HG02642 (cell line): ENCODE results near the gene LTBP1.
"Not testable (repeated sequence)": the region's sequence is repeated elsewhere in the genome, so short reads cannot be mapped to it uniquely, and the experiment has no call there.

Source experiments
- ATAC-seq: cut with Tn5 transposase; IDR thresholded peaks from one replicate; pipeline ENCODE4 v1.9.1; 2021; ENCODE audit warnings: mild to moderate bottlenecking; ENCODE audit not compliant: unreplicated experiment, poor library complexity

The LTBP1 gene

DNA sequence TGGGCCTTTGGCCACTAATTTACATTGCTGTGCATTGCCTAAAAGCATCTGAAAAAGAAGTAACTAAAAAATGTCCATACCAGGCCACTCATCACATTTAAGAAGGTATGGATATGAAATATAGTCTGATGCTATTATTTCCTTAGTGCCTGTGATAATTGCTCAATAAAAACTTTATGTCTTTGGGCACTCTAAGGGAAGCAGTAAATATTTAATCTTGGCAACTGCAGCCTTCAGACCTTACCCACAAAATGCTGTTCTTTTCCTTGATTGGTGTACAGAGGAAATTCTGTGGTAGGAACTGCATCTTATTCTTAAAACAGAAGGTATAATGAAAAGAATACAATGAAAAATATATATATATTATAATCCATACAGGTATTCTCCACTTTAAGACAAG is 403.9 kb downstream of the LTBP1 start:
- ATAC-seq: no peak

DNA sequence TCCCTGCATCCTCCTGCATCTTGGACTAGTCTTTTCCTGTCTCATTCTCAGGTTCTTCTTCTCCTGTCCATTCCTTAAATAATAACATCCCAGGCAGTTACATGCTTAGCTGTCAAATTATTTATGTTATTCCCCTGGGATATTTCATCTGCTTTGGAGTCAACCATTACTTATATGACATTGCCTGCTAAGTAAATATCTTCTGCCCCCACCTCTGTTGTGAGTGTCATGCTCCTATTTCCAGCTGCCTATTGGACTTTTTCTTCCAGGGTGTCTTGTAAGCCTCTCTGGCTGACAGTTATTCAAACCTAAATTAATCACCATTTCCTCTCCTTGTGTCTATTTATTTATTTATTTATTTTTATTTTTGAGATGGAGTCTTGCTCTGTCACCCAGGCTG is 405.0 kb downstream of the LTBP1 start:
- ATAC-seq: no peak

DNA sequence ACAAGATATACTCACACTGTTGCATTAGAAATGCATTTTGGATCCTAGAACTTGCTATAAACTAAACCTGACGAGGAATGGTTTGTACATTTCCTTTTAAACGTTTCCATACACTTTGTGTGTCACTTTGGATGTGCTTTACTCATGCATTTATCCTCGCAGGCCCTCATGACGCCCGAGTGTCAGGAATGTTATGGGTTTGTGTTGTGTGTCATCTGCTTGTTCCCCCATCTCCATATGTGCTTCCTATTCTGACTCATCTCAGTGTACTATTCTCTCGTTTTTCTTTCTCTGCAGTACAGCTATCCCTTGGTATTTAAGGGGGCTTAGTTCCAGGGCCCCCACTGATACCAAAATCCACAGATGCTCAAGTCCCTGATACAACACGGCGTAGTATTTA is 408.2 kb downstream of the LTBP1 start:
- no peak for ATAC-seq

DNA sequence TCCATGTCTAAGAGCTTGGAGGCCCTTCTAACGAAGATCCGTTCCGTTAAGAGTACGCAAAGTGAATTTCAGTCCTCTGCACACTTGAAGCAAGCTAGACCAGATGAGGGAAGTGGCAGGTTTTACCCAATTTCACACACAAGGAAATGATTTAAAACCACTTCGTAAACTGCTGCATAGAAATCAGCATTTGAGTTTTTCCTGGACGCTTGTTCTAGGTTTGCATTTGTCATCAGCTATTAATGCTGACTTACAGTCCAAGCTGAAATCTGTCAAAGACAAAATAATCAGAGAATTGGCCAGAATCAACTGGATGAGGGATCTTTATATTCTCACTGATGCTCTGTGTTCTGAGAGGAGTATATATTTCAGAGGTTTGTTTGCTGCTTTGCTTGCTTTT is 412.1 kb downstream of the LTBP1 start:
- no peak for ATAC-seq

DNA sequence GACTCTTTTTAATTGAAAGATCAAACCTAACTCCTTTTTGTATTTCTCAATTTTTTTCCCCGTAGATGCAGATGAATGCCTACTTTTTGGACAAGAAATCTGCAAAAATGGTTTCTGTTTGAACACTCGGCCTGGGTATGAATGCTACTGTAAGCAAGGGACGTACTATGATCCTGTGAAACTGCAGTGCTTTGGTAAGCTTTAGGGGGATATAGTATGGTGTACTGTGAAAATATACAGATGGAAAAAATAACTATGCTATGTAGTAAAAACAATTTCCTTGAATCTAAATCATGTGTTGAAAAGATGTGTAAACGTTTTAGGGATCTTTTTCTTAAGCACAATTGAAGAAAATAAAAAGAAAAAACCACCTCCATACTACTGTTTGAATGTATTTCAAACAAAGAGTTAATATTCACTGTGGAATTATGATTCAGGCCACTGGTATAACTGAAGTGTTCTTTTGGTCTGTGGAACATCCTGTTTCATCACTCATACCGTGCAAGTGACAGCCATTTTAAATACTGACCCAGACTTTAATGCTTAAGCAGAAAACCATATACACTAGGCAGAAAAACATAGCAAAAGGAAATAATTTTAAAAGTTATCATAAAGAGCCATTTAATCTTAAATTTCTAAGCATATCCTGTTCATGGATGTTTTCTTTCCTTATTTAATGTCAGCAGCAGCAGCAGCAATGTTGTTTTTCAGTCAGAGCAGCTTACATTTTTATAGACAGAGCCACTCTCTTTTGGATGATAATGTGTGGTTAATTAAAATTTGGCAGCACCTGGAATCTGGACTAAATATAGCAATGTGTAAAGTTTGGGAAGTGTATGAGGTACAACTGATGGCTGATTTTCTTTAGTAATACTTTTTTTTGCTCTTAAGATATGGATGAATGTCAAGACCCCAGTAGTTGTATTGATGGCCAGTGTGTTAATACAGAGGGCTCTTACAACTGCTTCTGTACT is 416.9 kb downstream of the LTBP1 start:
- no peak for ATAC-seq

DNA sequence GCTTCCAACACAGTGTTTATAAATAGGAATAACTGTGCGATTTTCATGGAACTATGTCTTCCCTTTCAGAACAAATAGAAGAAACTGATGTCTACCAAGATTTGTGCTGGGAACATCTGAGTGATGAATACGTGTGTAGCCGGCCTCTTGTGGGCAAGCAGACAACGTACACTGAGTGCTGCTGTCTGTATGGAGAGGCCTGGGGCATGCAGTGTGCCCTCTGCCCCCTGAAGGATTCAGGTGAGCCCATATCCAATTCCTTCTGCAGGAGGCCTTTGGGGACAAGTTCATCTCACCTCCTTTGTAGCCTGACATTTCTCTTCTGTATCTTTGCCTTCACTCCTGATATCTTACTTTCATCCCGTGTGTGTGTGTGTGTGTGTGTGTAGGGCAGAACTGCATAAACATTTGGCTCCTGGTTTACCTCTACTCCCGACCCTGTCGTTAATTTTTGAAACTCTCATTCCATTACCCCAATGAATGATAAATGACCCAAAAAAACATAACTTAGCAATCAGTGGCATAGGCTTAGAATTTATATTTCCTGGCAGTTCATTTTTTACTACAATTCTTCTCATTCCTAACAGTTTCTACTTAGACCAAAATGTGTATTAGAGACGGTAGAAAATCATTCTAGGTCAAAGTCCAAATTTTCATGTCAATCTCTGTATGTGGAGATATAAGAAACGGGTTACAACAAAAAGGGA is 418.7 kb downstream of the LTBP1 start:
- no peak for ATAC-seq

DNA sequence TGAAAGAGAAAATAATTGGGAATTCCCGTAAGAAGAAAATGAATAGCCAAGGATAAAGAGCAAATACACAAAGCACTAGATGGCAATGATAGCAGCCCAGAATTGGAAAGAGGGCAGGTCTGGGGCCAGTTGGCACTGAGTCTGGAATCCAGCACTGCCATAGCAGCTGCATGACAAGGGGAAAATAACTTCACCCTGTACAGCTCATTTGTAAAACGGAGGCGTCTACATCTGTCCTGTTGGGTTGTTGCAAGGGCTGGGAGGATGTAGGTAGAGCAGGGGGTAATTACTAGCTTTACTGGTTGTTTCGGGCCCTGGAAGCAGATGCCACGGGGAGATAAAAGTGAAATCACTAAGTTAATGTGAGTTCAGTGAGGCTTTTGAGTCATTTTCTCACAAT is 419.7 kb downstream of the LTBP1 start:
- no peak for ATAC-seq

DNA sequence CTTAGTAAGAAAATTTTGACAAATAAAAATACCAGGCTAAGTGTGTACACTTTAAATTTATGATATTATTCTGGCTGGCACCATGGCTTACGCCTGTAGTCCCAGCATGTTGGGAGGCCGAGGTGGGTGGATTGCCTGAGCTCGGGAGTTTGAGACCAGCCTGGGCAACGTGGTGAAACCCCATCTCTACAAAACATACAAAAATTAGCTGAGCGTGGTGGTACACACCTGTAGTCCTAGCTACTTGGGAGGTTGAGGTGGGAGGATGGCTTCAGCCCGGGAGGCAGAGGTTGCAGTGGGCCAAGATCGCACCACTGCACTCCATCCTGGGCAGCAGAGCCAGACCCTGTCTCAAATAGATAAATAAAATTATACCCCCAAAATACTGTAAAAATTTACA is 421.8 kb downstream of the LTBP1 start:
- not testable (repeated sequence) for ATAC-seq

DNA sequence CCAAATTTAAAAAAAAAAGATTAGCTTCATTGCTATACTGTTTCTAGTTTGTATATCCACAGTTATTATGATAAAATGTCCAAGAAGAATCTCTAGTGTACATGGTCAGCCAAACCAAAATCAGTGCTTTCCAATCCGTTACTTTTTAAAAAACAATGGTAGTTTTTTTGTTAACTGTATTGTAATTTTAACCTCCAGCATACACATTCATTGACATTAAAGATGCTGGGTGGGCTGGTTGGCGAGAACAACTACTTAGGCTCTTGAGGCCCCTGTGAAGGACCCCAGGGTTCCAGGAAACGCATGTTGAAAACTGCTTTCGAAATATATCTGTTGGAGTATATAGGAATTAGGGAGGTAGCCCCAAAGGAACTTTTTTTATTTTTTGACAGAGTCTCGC is 422.4 kb downstream of the LTBP1 start:
- ATAC-seq: no peak

DNA sequence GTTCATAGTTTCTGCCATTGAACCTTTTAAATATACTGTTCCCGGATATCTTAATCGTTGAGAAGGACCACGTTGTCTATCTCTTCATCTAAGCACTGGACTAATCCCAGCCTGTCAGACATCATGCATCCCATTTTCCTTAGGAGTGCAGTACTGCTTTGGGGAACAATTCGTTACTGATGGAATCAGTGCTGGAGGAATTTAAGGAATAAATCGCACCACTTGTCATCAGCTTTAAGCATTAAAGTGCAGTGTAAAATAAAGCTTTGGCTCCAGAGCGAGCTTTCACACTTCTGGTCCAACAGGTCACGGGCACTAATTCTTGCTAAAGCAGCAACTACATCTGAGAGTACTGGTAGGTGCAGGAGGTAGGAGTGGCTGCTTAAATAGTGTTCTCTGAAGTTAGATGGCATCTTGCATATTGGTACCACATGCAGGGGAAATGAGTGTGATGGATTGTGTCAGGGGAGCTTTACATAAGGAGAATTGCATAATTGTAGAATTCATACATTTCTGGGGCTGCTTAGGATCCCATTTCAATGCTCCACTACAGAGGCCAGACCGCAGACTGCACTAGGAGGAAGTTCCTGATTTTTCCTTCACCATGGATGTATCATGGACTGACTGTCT is 424.0 kb downstream of the LTBP1 start:
- no peak for ATAC-seq

DNA sequence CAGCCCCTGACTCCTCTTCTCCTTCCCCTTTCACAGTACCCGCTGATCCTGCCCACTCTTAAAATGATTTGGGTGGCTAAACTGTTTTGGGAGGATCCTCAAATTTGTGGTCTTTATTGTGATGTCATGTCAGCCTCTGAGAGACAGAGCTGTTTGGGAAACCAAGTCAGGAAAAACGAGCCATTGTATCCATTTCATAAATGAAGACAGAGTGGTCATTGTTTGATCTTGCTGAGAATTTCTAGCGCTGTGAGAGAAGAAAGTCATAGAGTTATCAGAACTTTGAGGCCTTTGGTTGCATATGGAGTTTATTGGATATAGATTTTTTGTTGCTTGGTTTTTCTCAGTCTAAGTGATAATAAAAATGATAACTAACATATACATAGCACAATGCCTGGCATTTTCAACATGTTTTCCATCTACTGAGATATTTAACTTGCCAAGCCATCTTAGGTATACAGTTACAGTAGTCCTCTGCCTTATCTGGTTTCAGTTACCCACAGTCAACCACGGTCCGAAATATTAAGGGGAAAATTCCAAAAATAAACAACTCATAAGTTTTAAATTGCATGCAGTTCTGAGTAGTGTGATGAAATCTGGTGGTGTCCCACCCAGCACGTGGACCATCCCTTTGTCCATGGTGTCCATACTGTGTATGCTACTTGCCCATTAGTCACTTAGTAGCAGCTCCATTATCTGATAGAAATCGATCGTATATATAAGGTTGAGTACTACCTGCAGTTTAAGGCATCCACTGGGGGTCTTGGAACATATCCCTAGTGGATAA is 424.7 kb downstream of the LTBP1 start:
- no peak for ATAC-seq

DNA sequence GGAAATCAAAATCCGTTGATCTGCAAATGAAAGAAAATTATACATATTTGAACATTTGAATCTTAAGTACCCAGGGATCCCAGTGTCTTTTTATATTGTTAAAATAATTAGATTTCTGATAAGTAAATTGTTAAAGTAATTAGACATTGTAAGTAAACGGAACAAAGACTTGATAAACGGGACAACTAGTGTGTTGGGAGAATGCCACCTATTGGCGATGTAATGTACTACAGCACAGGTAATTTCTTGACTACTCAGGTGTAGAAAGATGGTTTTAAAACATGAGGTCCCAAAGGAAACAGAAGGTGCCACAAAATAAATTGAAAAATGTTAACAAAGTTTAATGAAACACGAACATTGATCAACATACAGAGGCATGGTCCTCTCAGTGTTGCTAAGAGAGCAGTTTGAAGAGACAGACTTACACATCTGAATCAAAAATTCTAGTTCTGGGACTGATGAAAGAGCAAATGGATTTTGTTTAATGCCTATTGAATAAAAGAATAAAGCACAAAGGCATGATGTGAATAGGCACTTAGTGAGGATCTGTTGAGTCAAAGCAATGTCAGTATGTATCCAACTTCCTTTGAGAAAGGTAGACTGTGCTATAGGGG is 426.3 kb downstream of the LTBP1 start:
- ATAC-seq: no peak

DNA sequence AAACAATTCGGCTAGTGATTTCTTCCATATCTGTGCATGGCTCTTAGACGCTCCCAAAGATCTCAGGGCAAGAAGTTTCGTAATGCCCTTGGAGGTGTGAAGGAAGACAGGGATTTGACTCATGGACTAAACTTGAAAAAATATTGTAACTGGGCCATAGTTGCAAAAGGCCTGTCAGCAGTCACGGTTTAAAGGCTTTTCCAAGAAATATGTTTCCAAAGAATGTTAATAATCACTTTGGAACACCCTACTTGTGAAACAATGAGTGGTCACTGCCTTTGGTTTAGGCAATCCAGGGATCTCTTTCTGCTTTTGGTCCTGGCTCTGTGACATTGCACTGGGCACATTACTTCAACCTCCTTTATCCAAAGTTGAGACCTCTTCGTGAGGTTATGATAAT is 427.2 kb downstream of the LTBP1 start:
- ATAC-seq: no peak

DNA sequence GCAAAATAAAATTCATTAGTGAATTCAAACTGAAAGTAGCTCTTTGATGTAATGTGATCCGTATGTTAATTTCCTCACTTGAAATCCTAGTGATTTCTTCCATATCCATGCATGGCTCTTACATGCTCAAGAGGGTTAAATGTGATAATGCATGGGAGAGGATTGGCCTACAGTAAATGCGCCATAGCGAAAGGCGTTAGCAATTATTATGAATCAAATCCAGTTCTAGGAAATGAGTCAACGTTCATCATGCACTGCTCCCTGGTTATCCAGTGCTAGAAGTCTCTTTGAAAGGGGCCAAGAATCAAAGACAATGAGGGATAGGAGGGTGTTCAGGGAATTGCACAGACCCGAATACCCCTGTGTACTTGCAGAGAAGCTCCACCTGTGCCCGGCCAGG is 428.3 kb downstream of the LTBP1 start:
- ATAC-seq: no peak

DNA sequence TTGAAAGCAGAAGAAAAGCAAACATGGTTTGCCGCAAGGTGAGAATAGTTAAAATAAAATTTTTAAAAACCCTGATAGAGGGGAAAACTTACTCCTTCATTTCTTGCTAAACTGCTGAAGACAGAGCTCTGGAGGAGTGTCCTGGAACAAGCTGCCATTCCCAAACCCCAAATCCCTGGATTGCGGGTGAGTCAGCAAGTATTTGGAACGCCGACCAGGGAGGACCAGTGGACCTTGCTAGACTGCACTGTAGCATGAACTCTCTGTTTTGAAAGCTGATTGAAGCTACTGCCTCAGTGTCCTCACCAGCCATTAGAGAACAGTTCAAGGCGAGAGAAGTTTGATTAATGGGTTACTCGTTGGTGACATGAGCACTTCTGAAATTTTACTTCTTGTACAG is 430.3 kb downstream of the LTBP1 start:
- no peak for ATAC-seq

DNA sequence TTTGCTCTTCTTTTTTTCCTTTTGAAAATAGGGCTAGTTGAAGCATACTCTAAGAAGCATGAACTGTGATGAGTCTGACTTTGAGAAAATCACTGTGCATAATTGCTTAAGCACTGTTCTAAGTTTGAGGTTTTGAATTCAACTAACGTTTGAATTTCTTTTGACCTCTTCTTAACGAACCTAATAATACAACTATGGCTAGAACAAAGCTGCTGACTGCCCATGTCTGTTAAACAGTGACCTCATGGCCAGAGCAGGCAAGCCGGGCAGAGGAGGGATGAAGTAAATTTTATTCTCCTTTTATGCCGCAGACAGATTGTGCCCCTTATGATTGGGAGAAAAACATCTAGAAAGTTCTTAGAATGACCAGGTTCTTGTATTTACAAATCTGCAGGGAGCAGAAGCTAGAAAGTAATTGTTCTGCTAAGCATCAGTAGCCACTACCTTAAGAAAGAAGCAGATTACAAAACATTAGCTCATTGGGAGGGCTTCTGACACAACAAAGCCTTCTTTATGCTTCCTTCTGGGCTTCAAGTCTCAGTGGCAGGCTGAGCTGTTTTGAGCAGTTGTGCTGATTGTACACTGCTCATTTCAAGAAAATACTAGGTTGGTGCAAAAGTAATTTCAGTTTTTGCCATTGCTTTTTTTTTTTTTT is 431.9 kb downstream of the LTBP1 start:
- no peak for ATAC-seq

DNA sequence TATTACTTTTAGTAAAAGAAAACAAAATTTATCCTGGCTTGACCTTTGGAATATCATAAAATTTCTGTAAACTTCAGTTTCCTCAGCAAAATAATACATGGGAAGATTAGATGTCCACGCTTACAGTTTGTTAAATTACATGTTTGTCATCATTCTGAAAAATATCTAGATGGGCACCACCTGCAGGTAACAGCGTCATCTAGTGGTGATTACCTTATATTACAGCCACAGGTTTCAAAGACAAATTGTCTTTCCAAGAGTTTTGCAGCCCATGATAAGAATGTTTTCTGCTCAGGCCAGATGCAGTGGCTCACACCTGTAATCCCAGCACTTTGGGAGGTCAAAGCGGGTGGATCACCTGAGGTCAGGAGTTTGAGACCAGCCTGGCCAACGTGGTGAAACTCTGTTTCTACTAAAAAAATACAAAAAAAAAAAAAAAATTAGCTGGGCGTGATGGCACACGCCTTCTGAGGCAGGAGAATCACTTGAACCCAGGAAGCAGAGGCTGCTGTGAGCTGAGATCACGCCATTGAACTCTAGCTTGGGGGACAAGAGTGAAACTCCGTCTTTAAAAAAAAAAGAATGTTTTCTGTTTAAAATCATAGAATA is 433.4 kb downstream of the LTBP1 start:
- no peak for ATAC-seq

DNA sequence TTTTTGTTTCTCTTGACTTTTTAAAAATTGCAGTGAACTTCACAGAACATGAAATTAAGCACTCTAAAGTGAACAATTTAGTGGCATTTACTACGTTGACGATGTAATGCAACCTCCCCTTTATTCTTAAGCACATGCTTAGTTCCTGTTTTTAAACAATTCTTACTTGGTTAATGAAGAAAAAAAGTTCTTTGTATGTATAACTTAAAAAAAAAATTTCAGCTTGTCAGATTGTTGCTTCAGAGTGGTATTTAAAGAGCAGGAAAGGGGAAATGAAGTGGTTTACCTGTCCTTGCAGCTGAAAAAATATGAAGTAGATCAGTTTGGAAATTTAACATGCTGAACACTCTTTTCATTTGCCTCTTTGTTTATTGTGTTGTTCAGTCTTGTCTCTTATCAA is 434.0 kb downstream of the LTBP1 start:
- ATAC-seq: no peak

DNA sequence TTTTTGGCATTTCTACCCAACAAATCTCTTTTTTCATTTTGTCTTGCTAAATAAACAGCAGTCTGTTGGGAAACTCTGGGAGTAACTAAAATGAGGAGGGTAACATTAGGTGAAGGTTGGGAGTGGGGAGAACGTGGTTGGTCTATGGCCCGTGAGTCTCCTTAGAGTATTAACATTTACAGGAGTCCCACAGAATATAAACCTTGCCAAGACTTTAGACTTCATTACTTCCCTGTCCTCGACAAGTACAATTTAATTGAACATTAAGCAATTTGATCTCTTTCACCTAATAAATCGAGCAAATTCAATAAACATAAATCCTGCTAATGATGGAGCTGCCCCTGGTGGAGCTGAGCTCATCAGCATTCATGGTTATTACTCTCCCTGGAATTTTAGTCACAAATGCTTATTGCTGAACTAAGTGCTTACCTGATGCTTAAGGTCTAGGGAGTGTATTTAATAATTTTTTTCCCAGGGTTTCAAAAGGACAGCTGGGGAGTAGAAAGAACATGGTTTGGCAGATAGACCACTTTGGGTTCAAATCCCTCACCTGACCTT is 434.6 kb downstream of the LTBP1 start:
- no peak for ATAC-seq
